Astrocyte of the cerebellum (primary cell): ENCODE measurements around the gene MIA2.

Source experiments
- DNase-seq: peaks from one replicate; pipeline ENCODE4 v3.0.0-alpha.2; 2011; ENCODE audit warnings: low read depth
- H3K4me3 ChIP-seq: 2 replicates; pipeline ENCODE4 v1.5.1; 2011; ENCODE audit warnings: mild to moderate bottlenecking, low read depth, low read length, moderate library complexity
- CTCF ChIP-seq: IDR thresholded peaks from 2 replicates; pipeline ENCODE4 v1.5.1; 2012; ENCODE audit warnings: low read length, low read depth, moderate library complexity, mild to moderate bottlenecking; ENCODE audit errors: missing control alignments
- in situ Hi-C: cut with HindIII; loops from 2 replicates; pipeline ENCODE4 v1.10.0; 2017; ENCODE audit warnings: low sequenced_read_pairs

MIA2 gene

GRCh38 chr14:39384177-39384576, 150.5 kb downstream of the MIA2 start:
- no peak for DNase-seq
- in situ Hi-C loops = no loop called here
- H3K4me3 ChIP-seq = no peak overlapping the region
- no peak for TF ChIP-seq CTCF

- no peak for DNase-seq
- no peak for TF ChIP-seq CTCF
- H3K4me3 ChIP-seq = no peak overlapping the region
- in situ Hi-C loops = no loop called here
Observed at GRCh38 chr14:39393289-39393688, 159.6 kb downstream of the MIA2 start.

- in situ Hi-C loops = no loop called here
- no peak for TF ChIP-seq CTCF
- DNase-seq = no peak
- no peak overlapping the region for H3K4me3 ChIP-seq
Observed at GRCh38 chr14:39395555-39396254, 162.0 kb downstream of the MIA2 start.

- no peak overlapping the region for H3K4me3 ChIP-seq
- no peak for TF ChIP-seq CTCF
- no peak for DNase-seq
- in situ Hi-C loops = no loop called here
Observed at GRCh38 chr14:39396448-39396847, 162.7 kb downstream of the MIA2 start.

- H3K4me3 ChIP-seq = no peak overlapping the region
- no peak for DNase-seq
- TF ChIP-seq CTCF = no peak
- in situ Hi-C loops = no loop called here
Observed at GRCh38 chr14:39398382-39398781, 164.7 kb downstream of the MIA2 start.

GRCh38 chr14:39406560-39406959, 172.8 kb downstream of the MIA2 start:
- DNase-seq = no peak
- no peak for TF ChIP-seq CTCF
- no peak overlapping the region for H3K4me3 ChIP-seq
- in situ Hi-C loops = no loop called here
